Neural progenitor cell (in vitro differentiated cells): ENCODE measurements around the gene PTPRG.

ENCODE experiments used
- CTCF ChIP-seq: fragments of 200-600 bp; sonication (generic); IDR thresholded peaks from 2 replicates; pipeline ENCODE4 v1.5.1; 2017; ENCODE audit warnings: antibody characterized with exemption, mild to moderate bottlenecking
- EZH2 ChIP-seq: fragments of 200-600 bp; sonication (generic); IDR thresholded peaks from 2 replicates; pipeline ENCODE4 v1.6.1; 2017; ENCODE audit warnings: antibody characterized with exemption, mild to moderate bottlenecking, moderate library complexity
- EZH2phosphoT487 ChIP-seq: fragments of 200-600 bp; sonication (generic); IDR thresholded peaks from 2 replicates; pipeline ENCODE4 v1.6.1; 2017; ENCODE audit warnings: antibody characterized with exemption

- TF ChIP-seq CTCF (no peak), EZH2 (no peak), EZH2phosphoT487 (no peak)
Measured at GRCh38 chr3:61562042-61562720, 810 bp downstream of the PTPRG start.
